Endothelial cell of umbilical vein (primary cell): Measurements from ENCODE around the gene TAF8. TPM values are rescaled to one million over a fixed set of nuclear protein-coding genes. Genes with fewer than 3 reads are reported as not detected.

Experiments
- BruUV-seq: library from RNA; stranded (reverse); fragments of 400-500 nt; replicated peaks from 2 replicates; lab custom pipeline; 2021; lab: Mats Ljungman, UMichigan
- CTCF ChIA-PET: fragments of 300-600, 350-600 bp; sonication (Branson Sonifier 250); formaldehyde crosslinking; loops from one replicate; lab custom pipeline; 2021; ENCODE audit warnings: antibody characterized with exemption, inconsistent platforms; lab: Charles Lee
- POLR2A ChIA-PET: fragments of 300-600, 350-600 bp; sonication (Branson Sonifier 250); formaldehyde crosslinking; loops from one replicate; lab custom pipeline; 2021; ENCODE audit warnings: antibody characterized with exemption, inconsistent platforms; lab: Charles Lee
- DNase-seq: peaks from one replicate; pipeline ENCODE4 v3.0.0-alpha.2; 2011; ENCODE audit warnings: low read depth, low spot score
- FAIRE-seq: peaks from 2 replicates; lab custom pipeline; 2011; peaks lifted over from hg19 to GRCh38; lab: Jason Lieb, UNC
- H2AFZ ChIP-seq: 2 replicates; pipeline ENCODE4 v1.6.0; 2012; ENCODE audit warnings: low read depth, low read length, control low read depth, inconsistent platforms
- H3K27ac ChIP-seq: 2 replicates; pipeline ENCODE4 v1.5.1; 2011; ENCODE audit warnings: low read depth, mild to moderate bottlenecking, control low read depth, low read length, moderate library complexity; ENCODE audit not compliant: insufficient read depth
- H3K27me3 ChIP-seq, 2 experiments: 2 replicates each; pipeline versions ENCODE4 v1.6.0 to v1.6.1; 2011; ENCODE audit warnings: low read length in 2 of 2, mixed read lengths in 1 of 2; ENCODE audit not compliant: control insufficient read depth in 2 of 2, insufficient read depth in 2 of 2
- H3K36me3 ChIP-seq, 2 experiments: 2 replicates in 1 of 2; 3 replicates in 1 of 2; pipeline ENCODE4 v1.5.1; 2011; ENCODE audit warnings: low read length in 2 of 2, mild to moderate bottlenecking in 1 of 2, moderate library complexity in 1 of 2; ENCODE audit not compliant: control insufficient read depth in 2 of 2, insufficient read depth in 2 of 2; ENCODE audit errors: extremely low read depth in 1 of 2
- H3K4me1 ChIP-seq: 3 replicates; pipeline ENCODE4 v1.5.1; 2011; ENCODE audit warnings: mild to moderate bottlenecking, low read length; ENCODE audit not compliant: control insufficient read depth, insufficient read depth; ENCODE audit errors: extremely low read depth
- H3K4me2 ChIP-seq: 2 replicates; pipeline ENCODE4 v1.6.1; 2011; ENCODE audit warnings: low read length, control low read depth, mixed read lengths; ENCODE audit not compliant: insufficient read depth
- H3K4me3 ChIP-seq, 3 experiments: fragments of 200-600 bp in 1 of 3; sonication (generic), shearing (Covaris generic) in 1 of 3; replicated peaks in 1 of 3; 2 replicates each; pipeline ENCODE4 v1.5.1; 2011 to 2016; ENCODE audit warnings: control low read depth in 3 of 3, low read length in 3 of 3, mild to moderate bottlenecking in 2 of 3, inconsistent platforms in 1 of 3, low read depth in 1 of 3, moderate library complexity in 1 of 3; ENCODE audit not compliant: insufficient read depth in 1 of 3
- H3K79me2 ChIP-seq: 2 replicates; pipeline ENCODE4 v1.6.0; 2012; ENCODE audit warnings: low read length, inconsistent platforms; ENCODE audit not compliant: control insufficient read depth, insufficient read depth
- H3K9ac ChIP-seq: replicated peaks from 2 replicates; pipeline ENCODE3; 2011; ENCODE audit warnings: low read length, control low read depth; ENCODE audit not compliant: insufficient read depth; ENCODE audit errors: extremely low read depth
- H3K9me1 ChIP-seq: replicated peaks from 3 replicates; pipeline ENCODE4 v1.6.0; 2011; ENCODE audit warnings: mild to moderate bottlenecking, low read length; ENCODE audit not compliant: control insufficient read depth, insufficient read depth; ENCODE audit errors: extremely low read depth
- H3K9me3 ChIP-seq: replicated peaks from 2 replicates; pipeline ENCODE4 v1.5.1; 2012; ENCODE audit warnings: low read length, inconsistent platforms; ENCODE audit not compliant: control insufficient read depth, insufficient read depth
- H4K20me1 ChIP-seq: replicated peaks from 2 replicates; pipeline ENCODE3; 2011; ENCODE audit warnings: mild to moderate bottlenecking, low read length; ENCODE audit not compliant: control insufficient read depth, insufficient read depth; ENCODE audit errors: extremely low read depth
- CTCF ChIP-seq, 2 donors: IDR thresholded peaks; 1 replicate in 1 of 2; 2 replicates in 1 of 2; pipeline ENCODE4 v1.5.1; 2011; ENCODE audit warnings: low read length in 2 of 2, mild to moderate bottlenecking in 2 of 2, moderate library complexity in 2 of 2, control low read depth in 1 of 2, inconsistent platforms in 1 of 2, low read depth in 1 of 2; ENCODE audit not compliant: insufficient read depth in 1 of 2; ENCODE audit errors: extremely low read depth in 1 of 2
- EZH2 ChIP-seq: IDR thresholded peaks from 2 replicates; pipeline ENCODE4 v1.6.1; 2012; ENCODE audit warnings: borderline replicate concordance, low read depth, mild to moderate bottlenecking, moderate library complexity, low read length, inconsistent platforms; ENCODE audit not compliant: severe bottlenecking
- FOS ChIP-seq: IDR thresholded peaks from 2 replicates; pipeline ENCODE4 v1.6.1; 2011; ENCODE audit warnings: mild to moderate bottlenecking, low read length, moderate library complexity, borderline replicate concordance; ENCODE audit not compliant: insufficient read depth
- GATA2 ChIP-seq: IDR thresholded peaks from 2 replicates; pipeline ENCODE4 v1.7.0; 2011; ENCODE audit warnings: low read depth, mild to moderate bottlenecking, moderate library complexity, mixed read lengths, low read length; ENCODE audit not compliant: insufficient read length, insufficient read depth
- JUN ChIP-seq: IDR thresholded peaks from 2 replicates; pipeline ENCODE4 v1.6.1; 2011; ENCODE audit warnings: borderline replicate concordance, low read depth; ENCODE audit not compliant: insufficient read length, insufficient read depth
- MAX ChIP-seq: IDR thresholded peaks from 2 replicates; pipeline ENCODE4 v1.6.1; 2011; ENCODE audit not compliant: insufficient read depth, insufficient read length
- MYC ChIP-seq: IDR thresholded peaks from one replicate; pipeline ENCODE4 v1.6.1; 2011; ENCODE audit warnings: mild to moderate bottlenecking, low read depth, low read length
- POLR2A ChIP-seq: IDR thresholded peaks from 2 replicates; pipeline ENCODE4 v1.6.1; 2012; ENCODE audit warnings: low read depth, mild to moderate bottlenecking, control low read depth, low read length
- POLR2AphosphoS5 ChIP-seq: IDR thresholded peaks from 2 replicates; pipeline ENCODE4 v1.6.1; 2012; ENCODE audit warnings: low read depth, mild to moderate bottlenecking, control low read depth, low read length, moderate library complexity; ENCODE audit not compliant: insufficient read depth
- dilution Hi-C: fragments of 300-500 bp; cut with MboI; formaldehyde crosslinking; loops from one replicate; pipeline ENCODE4 v1.15.0; 2019; ENCODE audit warnings: low sequenced_read_pairs; ENCODE audit not compliant: extremely low pct_ligation_motif_present
- intact Hi-C: fragments of 100-400 bp; cut with micrococcal nuclease; formaldehyde crosslinking; loops from one replicate; pipeline ENCODE4 v1.10.0; 2022
- polyA plus RNA-seq, 4 experiments: library from polyadenylated mRNA; depleted of rRNA in 3 of 4; stranded (reverse) in 3 of 4; unstranded in 1 of 4; fragments of >200 nt; gene quantifications; 2 replicates each; pipeline versions ENCODE4 v1.2.1 to v1.2.3, GENCODE V29; 2011 to 2012; ENCODE audit warnings: missing spikeins in 1 of 4
- total RNA-seq: library from RNA; stranded (reverse); gene quantifications from 2 replicates; pipeline ENCODE4 v1.2.3, GENCODE V29; 2021

The TAF8 gene
- total and polyA plus RNA-seq, 2 donors (not counting 3 experiments of a cell fraction or from before 2014, with no cell fraction given), result 32.9 to 45.4 TPM

- H3K36me3 ChIP-seq, result no peaks in the 10 kb centered on the region
- TF ChIP-seq GATA2 (no peak), MAX (no peak), POLR2A (no peak), FOS (no peak), MYC (no peak), EZH2 (no peak), POLR2AphosphoS5 (no peak), JUN (no peak), CTCF (IDR thresholded peaks at IDR 0.05; ENCODE audit: extremely low read depth in 1 of 2, insufficient read depth in 1 of 2, low read depth in 1 of 2, low read length in 2 of 2) (no peak)
- no peaks in the 10 kb centered on the region for H3K79me2 ChIP-seq
- no peaks in the 10 kb centered on the region for H3K9me3 ChIP-seq
- DNase-seq (no peak), FAIRE-seq (no peak)
- CTCF ChIA-PET, result interaction anchor here (1.7 to 2.4 kb wide), 2 partner anchors 9 to 33 kb away, joined by 5 to 13 read pairs; no protein-coding TSS in a partner anchor
- H3K4me1 ChIP-seq, result peaks cover 2% of the 10 kb centered on the region
- no peaks in the 10 kb centered on the region for H4K20me1 ChIP-seq
- no peak overlapping the region for H3K4me2 ChIP-seq
- H3K27ac ChIP-seq, result no peak overlapping the region
- BruUV-seq, result no TSS peak
- dilution Hi-C loops, result no loop called here
- H3K27me3 ChIP-seq, result peaks cover 0 to 2% of the 10 kb centered on the region in 2 experiments
- POLR2A ChIA-PET, result no interaction called here
- no peak overlapping the region for H3K4me3 ChIP-seq
- H3K9me1 ChIP-seq, result no peaks in the 10 kb centered on the region
- H3K9ac ChIP-seq, result no peak overlapping the region
- intact Hi-C loops, result no loop called here
- no peak overlapping the region for H2AFZ ChIP-seq
Observed at GRCh38 chr6:42095094-42095493, 44.8 kb downstream of the TAF8 start.
